Measurements from ENCODE around the gene STAT6.

The STAT6 gene

GRCh38 chr12:57157588-57158173 is 46.5 kb upstream of the STAT6 start:
- TF ChIP-seq, protein P1, sequence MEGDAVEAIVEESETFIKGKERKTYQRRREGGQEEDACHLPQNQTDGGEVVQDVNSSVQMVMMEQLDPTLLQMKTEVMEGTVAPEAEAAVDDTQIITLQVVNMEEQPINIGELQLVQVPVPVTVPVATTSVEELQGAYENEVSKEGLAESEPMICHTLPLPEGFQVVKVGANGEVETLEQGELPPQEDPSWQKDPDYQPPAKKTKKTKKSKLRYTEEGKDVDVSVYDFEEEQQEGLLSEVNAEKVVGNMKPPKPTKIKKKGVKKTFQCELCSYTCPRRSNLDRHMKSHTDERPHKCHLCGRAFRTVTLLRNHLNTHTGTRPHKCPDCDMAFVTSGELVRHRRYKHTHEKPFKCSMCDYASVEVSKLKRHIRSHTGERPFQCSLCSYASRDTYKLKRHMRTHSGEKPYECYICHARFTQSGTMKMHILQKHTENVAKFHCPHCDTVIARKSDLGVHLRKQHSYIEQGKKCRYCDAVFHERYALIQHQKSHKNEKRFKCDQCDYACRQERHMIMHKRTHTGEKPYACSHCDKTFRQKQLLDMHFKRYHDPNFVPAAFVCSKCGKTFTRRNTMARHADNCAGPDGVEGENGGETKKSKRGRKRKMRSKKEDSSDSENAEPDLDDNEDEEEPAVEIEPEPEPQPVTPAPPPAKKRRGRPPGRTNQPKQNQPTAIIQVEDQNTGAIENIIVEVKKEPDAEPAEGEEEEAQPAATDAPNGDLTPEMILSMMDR (IDR thresholded peaks at IDR 0.05; ENCODE audit: extremely low read depth, insufficient read depth, missing control alignments), result no peak
- in situ Hi-C loops (cut with MboI; ENCODE audit: low pct_unique_long_range_greater_than_20kb, low sequenced_read_pairs, unreplicated experiment), result no loop called here
- no peak for DNase-seq (ENCODE audit: low spot score)

GRCh38 chr12:57156701-57157403 is 45.7 kb upstream of the STAT6 start:
- in situ Hi-C loops (cut with MboI; ENCODE audit: low pct_unique_long_range_greater_than_20kb, low sequenced_read_pairs, unreplicated experiment), result no loop called here
- DNase-seq (ENCODE audit: low spot score), result no peak
- TF ChIP-seq, protein P1 (IDR thresholded peaks at IDR 0.05; ENCODE audit: extremely low read depth, insufficient read depth, missing control alignments), result no peak

DNA sequence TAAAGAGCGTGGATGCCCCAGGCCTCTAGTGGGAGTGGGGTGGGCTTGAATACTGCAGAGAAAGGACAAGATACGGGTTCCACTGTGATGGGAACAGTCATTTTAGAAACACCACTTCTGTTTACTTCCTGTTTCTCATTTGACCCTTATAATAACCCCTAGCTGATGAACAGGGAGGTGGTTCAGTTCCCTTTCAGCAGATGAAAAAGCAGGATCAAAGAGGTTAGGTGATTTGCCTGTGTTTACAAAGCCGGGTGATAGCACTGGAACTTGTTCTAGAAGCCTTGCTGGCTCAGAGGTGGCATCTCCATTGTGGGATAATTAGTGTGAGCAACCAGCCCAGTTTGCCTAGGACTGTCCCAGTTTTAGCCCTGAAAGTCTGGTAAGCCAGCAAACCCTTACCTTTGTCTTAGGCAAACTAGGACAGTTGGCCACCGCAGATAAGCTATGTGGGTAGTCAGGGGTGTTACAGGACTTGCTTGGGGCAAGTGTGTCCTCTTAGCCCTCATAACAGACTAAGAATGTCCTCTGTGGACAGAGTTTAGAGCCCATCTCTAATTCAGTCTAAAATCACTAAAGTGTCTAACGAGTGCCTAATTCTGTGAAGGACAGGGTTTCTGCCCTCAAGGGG is 43.8 kb upstream of the STAT6 start:
- DNase-seq (ENCODE audit: low spot score), result no peak
- in situ Hi-C loops (cut with MboI; ENCODE audit: low pct_unique_long_range_greater_than_20kb, low sequenced_read_pairs, unreplicated experiment), result no loop called here
- TF ChIP-seq, protein P1 (IDR thresholded peaks at IDR 0.05; ENCODE audit: extremely low read depth, insufficient read depth, missing control alignments), result no peak

GRCh38 chr12:57154076-57154475 is 42.9 kb upstream of the STAT6 start:
- TF ChIP-seq, protein P1 (IDR thresholded peaks at IDR 0.05; ENCODE audit: extremely low read depth, insufficient read depth, missing control alignments), result no peak
- no peak for DNase-seq (ENCODE audit: low spot score)
- in situ Hi-C loops (cut with MboI; ENCODE audit: low pct_unique_long_range_greater_than_20kb, low sequenced_read_pairs, unreplicated experiment), result no loop called here

- TF ChIP-seq, protein P1 (IDR thresholded peaks at IDR 0.05; ENCODE audit: extremely low read depth, insufficient read depth, missing control alignments), result no peak
- in situ Hi-C loops (cut with MboI; ENCODE audit: low pct_unique_long_range_greater_than_20kb, low sequenced_read_pairs, unreplicated experiment), result no loop called here
Observed at GRCh38 chr12:57153415-57153997, 42.3 kb upstream of the STAT6 start.

DNA sequence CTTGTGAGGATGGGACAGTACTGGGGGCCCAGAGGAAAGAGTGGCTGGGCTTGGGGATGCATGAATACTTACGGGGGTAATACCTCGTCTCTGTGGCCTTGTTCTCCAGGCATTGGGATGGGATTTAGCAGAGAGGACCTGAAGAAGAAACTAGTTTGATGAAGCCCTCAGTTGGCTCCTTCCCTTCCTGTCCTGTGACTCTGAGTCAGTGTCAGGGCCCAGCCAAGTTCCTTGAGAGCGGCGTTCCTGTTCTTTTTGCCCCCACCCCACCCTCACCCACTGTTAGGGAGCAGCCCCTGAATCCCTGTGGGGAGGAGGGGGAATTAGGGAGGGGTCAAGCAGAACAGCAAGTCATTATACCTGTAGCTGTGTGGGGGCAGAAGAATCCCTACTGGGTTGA is 41.5 kb upstream of the STAT6 start:
- in situ Hi-C loops (cut with MboI; ENCODE audit: low pct_unique_long_range_greater_than_20kb, low sequenced_read_pairs, unreplicated experiment), result no loop called here
- no peak for DNase-seq (ENCODE audit: low spot score)

More at GRCh38 chr12:57153415-57153997, 42.3 kb upstream of the STAT6 start:
- no peak for DNase-seq (ENCODE audit: low spot score)

More for the DNA sequence above, 41.5 kb upstream of the STAT6 start:
- TF ChIP-seq, protein P1 (IDR thresholded peaks at IDR 0.05; ENCODE audit: extremely low read depth, insufficient read depth, missing control alignments), result no peak

All from GM13977 (cell line).